Fibroblast of upper back skin (primary cell): ENCODE measurements around the gene BZW2.

Experiments
- DNase-seq: peaks from one replicate; pipeline ENCODE4 v3.0.0-alpha.2; 2013

Gene BZW2

DNA sequence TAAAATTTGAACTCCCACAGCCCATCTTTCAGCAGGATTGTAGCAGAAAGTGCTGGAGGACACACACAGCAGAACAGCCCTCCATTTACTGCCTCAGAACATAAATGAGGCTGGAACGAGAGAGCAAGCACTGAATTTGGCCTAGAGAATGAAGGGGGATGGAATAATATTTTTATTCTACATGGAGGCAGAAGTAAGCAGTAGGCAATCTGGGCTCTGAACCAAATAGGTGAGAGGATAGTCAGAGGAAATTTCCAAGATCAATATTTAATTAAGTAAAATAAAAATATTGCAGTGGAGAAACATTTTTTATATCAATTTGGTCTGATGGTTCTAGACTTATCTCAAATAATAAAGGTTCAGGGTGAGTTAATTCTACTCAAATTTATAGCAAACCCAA, 78.4 kb downstream of the BZW2 start:
- no peak for DNase-seq

DNA sequence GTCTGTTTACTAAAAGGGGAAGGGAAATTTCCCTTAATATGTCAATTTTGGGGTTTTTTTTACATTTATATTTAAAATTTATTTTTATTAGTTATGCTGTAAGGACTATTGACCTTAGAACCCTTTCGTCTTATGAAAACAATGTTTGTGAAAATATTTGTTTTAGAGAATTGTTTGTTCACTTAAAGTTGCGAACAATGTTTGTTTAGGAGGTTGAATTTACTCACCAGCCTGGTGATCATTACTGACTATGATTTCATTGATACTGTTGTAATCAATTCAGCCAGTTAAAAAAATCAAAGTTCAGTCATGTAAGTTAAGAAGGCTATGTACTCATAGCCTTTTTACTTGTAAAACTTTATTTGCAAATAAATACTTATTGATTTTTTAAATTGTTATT, 80.2 kb downstream of the BZW2 start:
- no peak for DNase-seq

DNA sequence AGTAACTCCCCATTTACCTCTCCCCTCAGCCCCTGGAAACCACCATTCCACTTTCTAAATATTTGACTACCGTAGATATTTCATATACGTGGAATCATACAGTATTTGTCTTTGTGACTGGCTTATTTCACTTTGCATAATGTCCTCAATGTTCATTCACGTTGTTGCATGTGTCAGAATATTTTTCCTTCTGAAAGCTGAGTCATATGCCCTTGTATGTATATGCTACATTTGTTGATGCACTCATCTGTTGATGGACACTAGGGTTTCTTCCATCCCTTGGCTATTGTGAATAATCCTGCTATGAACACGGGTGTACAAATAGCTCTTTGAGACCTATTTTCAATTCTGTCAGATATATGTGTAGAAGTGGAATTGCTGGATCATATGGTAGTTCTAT, 81.8 kb downstream of the BZW2 start:
- no peak for DNase-seq

DNA sequence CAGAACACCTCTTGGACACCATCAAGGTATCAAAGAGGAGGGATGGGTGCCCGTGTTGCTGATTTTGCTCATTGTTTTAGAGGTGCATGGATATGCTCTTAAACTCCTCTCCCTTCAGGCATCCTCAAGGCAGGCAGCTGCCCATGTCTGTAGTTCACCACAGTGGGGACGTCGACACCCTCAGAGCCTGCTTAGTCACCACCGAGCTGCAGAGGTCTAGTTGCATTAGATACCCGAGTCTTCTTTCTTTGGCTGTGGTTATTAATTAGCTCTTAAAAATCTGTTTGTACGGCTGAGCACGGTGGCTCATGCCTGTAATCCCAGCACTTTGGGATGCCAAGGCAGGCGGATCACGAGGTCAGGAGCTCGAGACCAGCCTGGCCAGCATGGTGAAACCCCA, 82.8 kb downstream of the BZW2 start:
- peak; percentile 43 for DNase-seq

DNA sequence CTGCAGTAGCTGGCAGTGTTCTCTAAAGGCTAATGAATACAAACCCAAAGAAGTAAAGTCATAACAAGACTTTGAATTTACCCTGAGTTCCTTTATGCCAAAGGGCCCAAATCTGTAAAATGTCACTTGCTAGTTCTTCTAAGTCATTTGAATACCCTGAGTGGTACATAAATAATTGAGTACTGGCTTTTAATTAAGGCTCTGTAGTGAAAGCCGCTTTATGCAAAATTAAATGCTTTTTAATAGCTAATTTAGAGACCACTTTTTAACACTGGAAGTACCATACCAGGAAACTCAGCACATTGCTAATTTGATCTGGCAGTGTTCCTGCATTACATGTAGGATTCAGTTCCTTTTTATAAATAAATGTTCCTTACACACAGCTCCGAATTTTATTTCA, 83.6 kb downstream of the BZW2 start:
- no peak for DNase-seq

DNA sequence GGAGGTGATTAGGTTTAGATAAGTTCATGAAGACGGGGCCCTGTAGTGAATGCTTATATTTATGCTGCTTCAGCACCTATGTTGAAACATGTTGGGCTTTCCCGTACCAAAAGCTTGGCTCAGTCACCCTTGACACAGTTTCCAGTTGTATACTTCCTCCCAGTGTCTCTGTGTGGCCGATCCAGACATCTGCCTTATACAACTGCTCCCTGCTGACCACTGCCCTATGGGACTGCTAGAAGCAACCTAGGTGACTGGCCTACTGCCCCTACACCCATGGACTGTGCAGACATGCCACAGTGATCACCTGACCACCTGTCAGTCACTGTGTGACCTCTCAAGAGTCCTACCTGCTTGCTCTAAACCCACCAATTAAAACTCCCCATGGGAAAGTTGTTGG, 85.0 kb downstream of the BZW2 start:
- DNase-seq: no peak

DNA sequence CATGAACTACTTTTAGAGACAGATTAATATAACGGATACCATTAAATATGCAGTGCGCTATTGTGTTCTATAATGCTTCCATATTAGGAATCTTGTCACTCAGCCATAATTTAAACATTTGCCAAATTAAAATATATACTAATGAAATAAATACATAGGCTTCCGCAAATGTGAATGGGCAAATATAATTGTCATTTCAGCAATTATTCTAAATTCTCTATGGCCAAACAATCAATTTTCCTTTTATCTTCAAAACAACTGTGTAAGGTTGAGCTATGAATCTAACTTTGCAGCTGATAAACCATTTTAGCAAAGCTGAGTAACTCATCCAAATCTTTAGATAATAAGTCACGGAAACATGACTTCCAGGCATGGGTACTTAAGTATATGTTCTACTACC, 86.8 kb downstream of the BZW2 start:
- DNase-seq: no peak

DNA sequence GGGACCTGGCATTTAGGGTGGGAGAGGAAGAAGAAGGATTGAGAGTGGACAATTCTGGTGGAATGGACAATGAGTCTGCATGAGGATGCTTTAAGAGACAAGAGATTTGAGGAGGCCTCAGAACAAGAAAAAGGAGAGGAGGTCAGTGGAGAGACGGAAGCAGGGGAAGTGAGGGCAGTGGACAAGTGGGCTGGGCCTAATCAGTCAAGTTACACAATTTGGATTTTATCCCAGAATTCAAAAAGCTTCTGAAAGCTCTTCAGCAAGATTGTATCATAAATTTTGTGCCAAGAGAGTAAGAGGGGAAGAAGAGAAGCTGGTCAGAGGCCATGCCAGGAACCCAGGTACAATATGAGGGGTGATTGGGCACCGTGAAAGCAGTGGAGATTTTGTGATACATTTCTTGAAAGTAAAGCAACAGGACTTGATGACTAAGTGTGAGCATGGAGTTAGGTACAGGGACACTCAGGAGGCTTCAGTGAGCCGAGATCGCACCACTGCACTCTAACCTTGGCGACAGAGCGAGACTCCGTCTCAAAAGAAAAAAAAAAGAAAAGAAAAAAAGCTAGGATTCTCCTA, 88.3 kb downstream of the BZW2 start:
- DNase-seq: no peak

DNA sequence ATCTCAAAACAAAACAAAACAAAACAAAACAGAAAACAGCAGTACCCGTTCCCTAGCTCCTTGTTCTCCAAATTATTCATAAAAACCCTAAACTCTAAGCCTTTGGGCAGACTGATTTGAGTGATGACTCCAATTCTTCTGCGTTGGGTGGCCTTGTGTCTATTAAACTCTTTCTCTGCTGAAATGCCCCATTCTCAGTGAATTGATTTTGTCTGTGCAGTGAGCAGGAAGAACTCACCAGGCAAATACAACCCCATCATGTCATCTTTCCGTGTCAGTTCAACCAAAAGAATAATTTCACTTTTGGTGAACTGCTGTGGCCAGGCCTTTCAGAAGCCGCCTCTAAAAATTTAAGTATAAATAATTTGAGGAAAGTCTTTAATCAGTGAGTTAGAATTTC, 89.0 kb downstream of the BZW2 start:
- DNase-seq: no peak

DNA sequence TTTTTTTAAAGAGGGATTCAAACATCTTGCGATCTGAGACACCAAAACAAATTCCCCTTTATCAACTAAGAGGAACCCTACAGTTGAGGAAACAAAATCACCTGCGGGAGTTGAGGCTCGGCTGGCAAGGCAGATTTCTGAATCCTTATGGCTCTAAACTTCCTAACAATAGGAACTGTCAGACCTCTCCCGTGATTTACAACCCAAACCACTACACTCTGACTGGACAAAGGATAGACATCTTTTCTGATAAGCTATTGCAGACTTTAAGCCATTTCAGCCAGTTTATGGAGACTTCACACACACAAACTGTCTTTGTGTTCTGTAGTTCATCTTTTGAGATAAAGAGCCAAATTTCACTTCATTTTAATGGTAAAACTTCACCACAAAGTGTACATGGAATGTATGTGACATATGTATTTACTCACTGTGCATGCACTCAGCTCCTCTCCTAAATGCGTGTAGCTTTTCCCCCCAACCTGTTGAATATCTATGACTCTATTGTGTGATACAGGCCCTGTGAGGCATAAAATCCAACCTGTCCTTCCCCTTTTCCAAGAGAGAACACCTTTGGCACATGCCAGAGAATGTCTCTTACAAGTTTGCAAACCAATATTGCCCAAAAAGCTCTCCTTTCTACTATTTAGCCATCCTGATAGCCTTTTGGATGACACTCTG, 92.2 kb downstream of the BZW2 start:
- no peak for DNase-seq

DNA sequence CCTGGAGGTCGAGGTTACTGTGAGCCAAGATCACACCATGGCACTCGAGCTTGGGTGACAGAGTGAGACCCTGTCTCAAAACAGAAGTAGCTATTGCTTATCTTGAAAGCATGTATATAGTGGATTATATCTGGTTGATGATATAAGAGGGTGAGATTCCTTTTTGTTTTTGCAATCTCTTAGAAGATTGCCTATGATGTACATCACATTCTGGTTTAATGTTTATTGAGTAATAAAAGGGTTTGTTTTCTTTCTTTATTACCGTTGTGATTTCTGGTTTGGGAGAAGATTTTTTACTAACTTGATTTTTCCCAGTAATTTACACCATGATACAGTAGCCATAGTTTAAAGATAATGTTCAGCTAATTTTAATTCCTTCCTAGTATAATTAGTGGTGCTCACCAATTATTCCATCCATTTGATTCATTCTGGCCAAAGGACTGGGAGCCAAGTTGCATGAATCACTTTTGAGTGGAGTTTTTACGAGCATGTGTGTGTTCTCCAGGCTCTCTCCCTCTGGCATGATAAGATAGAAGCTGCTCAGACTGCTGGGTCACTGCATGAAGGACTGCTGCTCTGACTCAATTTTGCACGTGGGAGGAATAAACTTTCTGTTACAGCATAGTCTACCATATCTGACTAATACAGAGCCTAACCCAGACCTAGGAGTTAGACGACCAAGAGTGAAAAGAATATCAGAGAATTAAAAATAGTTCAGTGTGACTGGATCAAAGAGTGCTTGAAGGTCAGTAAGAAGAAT, 94.1 kb downstream of the BZW2 start:
- peak; percentile 96 for DNase-seq

DNA sequence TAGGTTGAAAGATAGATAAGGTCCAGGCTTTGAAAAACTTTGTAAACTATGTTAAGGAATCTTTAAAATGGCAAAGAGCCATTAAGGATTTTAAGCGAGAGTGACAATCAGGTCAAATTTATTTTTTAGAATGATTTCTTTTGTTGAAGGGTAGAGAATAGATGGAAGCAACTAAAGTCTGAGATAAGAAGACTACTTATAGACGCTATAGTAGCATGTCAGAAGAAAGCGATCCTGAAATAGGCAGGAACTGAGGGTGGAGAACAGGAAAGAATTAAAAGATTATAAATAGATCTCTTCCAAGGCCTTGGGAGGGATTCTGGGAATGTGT, 94.6 kb downstream of the BZW2 start:
- no peak for DNase-seq

DNA sequence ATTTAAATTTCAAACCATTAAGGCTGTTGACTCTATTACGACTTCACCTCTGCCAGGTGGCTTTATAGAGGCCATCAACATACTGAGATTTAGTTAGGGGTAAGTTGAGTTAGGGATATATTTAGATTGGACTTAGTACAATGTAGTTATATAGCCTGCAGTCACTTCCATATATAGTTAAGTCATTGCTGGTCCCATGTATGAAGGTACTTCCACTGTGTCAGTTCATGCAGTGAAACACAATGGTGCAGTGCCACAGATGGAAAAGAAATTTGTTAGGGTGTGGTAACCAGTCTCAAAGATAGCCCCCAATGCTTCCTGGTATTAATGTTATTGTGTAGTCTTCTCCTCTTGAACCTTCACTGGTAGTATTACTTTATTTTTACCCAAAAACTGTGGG, 95.0 kb downstream of the BZW2 start:
- DNase-seq: no peak

DNA sequence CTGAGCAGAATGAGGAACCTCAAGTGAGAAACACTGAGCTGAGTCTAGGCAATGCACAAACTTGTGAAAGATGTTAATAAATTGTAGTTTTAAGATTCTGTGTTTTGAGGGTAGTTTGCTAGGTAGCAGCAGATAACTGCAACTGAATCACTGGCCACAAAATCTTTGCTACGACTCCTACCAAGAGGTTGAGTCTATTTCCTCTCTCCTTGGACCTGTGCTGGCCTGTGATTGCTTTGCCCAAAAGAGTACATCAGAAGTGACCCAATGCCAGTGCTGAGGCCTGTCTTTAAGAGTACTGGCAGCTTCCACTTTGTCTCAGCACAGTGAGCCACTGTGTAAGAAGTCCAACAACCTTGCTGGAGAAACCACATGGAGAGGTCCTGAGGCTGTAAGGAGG, 95.7 kb downstream of the BZW2 start:
- DNase-seq: no peak

DNA sequence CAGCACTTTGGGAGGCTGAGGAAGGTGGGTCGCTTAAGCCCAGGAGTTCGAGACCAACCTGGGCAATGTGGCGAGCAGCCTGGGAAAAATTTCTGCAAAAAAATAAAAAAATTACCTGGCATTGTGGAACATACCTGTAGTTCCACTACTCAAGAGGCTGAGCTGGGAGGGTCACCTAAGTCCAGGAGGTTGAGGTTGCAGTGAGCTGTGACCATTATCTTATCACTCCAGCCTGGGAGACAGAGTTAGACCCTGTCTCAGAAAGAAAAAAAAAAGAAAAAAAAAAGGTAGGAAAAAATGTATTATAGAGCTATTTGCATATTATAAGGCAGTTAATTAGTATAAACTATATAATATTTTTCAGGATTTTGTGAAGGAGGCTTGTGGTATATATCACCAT, 96.6 kb downstream of the BZW2 start:
- DNase-seq: no peak

DNA sequence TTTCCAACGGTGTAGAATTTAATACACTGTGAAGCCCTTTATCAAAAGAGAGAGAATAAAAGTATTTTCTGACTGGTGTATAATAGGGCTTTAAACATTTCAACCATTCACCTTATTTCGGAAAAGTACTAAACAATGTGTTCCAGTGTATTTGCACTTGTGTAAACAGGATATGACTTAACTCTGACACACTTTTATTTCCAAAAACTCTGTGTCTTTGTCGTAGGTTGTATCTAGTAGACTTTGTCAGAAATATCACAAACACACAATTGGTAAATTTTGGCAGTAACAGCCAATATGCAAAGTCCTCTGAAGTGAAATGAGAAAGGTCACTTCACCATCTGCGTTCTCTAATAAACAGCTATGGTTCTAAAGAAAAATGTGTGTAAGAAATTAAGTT, 97.3 kb downstream of the BZW2 start:
- DNase-seq: no peak

DNA sequence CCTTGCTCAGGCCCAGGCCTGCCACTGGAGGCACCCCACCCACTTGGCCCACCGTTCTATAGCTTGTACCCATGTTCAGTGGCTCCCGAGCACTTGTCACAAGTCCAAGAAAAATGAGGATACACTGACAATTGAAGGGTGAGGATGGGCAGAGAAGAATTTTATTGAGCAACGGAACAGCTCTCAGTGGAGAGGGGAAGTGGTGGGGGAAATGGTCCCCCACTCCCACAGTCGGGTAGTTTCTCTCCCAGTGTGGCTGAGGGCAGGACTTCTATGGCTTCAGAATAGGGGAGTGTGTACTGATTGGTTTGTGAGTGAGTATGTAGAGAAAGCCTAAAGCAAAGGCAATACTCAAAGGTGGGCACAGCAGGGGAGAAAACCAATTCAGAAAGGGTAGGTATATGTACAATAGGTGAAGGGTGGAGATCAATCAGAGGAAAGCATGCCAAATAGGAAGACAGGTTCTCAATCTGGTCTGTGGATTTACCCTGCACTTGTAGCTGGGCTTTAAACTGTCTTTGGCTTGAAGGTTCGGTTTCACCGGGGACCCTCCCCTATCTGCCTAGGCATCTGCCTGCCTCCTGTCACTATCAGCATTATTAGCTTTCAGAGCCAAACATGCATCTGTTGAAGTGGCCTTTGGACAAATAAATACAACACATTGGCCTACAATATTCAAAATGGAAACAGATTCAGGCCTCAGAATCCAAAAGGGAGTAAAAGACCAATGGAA, 98.7 kb downstream of the BZW2 start:
- no peak for DNase-seq

DNA sequence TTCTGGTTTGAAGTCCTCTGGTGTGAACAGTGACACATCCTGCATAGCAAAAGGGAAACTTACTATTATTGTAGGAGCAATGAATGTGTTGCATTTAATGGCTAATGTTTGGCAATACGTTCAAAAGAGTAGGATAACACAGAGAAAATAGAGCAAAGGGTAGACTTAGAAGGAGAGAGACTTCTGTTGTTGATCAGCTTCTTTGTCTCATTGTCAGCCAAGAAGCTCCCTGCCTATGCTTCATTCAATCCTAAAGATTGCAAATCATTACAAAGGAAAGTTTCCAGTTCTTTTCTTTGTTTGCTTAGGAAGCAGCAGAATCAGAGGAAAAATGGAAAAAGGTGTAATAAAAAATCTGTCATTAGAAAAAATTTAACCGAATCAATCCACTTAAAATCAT, 99.7 kb downstream of the BZW2 start:
- DNase-seq: no peak

DNA sequence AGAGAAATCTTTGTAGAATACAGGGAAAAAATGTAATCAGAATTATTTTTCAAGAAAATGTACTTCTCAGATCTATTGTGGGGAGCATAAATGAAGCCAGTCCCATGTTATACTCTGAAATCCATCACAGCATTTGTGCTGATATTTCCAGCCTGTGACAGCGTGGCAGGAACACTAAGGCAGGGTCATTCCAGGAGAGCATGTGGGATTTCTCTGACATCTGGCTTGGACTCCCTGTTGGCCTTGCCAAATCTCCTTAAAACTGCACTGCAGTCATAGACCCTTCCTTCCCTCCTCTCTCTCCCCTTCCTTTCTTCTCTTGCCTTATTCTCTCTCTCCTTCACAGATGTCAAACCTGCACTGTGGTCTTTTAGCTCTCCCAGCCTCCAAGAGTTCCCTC, 101.1 kb downstream of the BZW2 start:
- peak; percentile 31 for DNase-seq

DNA sequence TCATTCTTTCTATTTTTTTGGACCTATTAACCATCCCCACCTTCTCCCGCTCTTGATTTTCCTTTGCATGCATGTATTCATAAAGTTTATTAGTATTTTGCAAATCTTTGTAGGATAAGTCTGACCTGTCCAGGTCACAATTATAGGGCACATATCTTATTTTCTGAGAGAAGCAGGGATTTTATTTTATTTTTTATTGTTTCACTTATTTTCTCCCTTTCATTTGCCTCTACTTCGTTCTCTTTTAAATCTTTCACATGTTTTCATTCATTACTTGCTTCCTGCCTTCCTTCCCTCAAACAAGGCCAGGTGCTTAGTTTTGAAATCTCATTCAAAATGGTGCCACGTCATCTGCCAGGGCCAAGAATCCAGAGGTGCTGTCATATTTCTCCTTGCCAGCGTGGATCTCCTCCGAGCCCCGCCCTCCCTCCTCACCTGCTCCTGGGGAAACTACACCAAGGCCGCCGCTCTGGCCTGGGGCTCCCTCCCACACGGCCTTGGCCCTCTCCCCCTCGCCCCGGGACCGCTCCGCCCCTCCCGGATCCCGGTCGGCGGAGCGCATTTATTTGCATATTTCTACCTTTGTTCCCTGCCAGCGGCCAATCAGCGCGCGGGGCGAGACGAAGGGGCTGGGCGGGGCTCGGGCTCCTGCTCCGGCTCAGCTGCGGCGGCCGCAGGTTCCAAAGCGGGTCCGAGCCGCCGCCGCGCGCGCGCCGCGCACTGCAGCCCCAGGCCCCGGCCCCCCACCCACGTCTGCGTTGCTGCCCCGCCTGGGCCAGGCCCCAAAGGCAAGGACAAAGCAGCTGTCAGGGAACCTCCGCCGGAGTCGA, 107.3 kb downstream of the BZW2 start, which contains the start of gene TSPAN13:
Gene TSPAN13, plus strand, starts transcription at position 654 of the 830 bp plus-strand sequence. CDS start 213 bp downstream, outside the sequence.
- peak; percentile 54 for DNase-seq

DNA sequence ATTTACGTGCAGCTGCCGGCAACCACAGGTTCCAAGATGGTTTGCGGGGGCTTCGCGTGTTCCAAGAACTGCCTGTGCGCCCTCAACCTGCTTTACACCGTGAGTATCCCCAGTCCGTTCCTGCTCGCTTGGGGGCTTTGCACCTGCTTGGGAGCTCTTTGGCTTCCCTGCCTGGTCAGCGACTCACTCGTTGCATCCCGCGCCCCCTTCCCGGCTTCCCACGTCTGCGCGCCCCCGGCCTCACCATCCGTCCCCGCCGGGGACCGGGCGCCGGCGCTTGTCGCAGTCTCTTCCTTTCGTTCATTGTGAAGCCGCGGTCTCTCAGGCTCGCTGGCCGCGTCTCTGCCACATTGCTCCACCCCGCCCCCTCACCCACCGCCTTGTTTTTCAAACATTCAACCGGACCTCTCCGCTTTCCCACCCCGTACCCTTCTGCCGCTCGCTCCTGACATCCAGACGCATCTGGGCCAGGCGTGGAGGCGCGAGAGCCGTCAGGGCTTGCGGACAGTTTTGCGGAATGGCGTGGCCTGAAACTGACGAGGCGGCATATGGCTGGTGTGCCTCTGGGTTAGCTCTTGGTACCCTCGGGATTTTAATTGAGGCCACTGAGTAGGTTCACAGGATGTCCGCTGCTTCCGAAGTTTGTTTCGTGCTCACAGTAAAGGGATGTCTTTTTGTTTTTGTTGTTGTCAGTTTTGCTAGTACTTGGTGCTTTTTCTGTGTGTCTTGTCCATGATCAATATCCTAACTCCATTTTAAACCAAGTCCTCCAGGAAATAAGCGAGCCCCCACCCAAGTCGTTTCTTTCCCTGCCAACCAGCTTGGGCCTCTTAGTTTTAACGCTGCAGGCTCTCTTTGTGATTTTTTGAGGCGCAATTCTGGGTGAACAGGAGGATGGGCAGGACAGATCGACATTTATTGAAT, 108.2 kb downstream of the BZW2 start:
- DNase-seq: peak; percentile 26

DNA sequence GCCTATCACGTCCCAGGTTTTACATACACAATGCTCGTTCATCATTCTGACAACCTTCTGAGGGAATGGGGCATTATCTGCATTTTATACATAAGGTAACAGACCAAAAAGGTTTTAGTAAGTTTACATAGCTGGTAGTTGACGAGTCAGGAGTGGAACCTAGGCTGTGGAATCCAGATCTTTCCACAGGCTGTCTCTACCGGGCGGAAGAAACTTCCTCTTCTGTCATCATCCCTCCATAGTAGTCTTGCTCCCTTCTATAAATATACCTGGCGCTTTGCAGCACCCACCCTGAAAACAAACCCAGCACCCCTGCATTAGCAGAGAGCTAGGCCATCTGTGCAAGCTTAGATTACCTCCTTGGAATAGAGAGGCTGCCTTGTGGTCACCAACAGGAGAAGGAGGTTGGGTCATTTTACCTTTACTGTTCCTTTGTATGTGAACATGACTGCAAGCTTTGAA, 108.9 kb downstream of the BZW2 start:
- DNase-seq: no peak
